RCC 7860 (cell line): ENCODE data around the gene RAB5A.
"Not testable (repeated sequence)": the region's sequence is repeated elsewhere in the genome, so short reads cannot be mapped to it uniquely, and the experiment has no call there.

Source experiments
- DNase-seq: peaks from one replicate; pipeline ENCODE4 v3.0.0-alpha.2; 2015; ENCODE audit warnings: low spot score
- FAIRE-seq: peaks from 2 replicates; lab custom pipeline; 2012; peaks lifted over from hg19 to GRCh38; lab: Jason Lieb, UNC

RAB5A gene

GRCh38 chr3:19946832-19947548, at the start of gene RAB5A:
TSS of gene RAB5A (plus strand) at chr3:19947097. CDS start at chr3:19950899, 3,802 bp downstream.
- FAIRE-seq (peak; percentile 88), DNase-seq (peak; percentile 94)

DNA sequence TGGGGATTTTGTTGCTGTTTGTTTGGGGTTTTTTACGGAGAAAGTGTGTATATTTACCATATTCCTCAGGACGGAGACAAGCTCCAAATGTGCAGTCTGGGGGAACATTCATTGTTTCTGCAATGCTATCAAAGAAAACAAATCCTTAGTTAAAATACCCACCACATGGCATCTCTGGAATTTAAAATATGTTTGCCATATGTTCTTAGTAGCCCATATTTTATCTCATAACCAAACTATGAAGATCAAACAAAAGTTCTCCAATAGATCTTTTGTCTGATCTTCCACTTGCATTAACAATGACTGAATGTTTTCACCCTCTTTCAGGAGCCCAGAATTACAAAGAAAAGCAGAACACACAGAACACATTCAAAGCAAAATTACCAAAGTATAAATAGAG, 48.2 kb upstream of the RAB5A start:
- DNase-seq (no peak), FAIRE-seq (no peak)

- DNase-seq (no peak), FAIRE-seq (no peak)
These were observed 47.6 kb upstream of the RAB5A start for GRCh38 chr3:19899264-19899663.

DNA sequence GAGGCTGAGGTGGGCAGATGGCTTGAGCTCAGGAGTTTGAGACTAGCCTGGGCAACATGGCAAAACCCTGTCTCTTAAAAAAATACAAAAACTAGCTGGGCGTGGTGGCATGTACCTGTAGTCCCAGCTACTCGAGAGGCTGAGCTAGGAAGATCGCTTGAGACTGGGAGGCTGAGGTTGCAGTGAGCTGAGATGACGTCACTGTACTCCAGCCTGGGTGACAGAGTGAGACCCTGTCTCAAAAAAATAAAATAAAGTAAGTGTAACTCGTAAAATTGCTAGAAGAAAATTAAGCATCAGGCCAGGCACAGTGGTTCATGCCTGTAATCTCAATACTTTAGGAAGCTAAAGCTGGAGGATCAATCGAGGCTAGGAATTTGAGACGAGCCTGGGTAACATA, 47.1 kb upstream of the RAB5A start:
- not testable (repeated sequence) for FAIRE-seq, DNase-seq

DNA sequence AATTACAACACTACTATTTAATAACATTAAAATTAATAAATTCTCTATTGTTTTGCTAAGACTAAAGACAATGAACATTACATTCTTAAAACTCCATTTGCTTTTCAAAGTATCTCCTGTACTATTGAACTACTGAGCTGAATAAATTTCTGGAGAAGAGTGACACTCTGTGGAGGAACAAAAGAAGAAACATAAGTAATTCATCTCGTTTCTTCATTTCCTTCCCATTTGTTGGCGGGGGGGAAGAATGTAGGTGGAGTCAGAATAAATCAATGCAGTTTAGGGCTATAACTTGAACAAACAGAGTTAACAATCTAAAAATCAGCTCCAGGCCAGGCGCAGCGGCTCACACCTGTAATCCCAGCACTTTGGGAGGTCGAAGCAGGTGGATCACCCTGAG, 45.6 kb upstream of the RAB5A start:
- DNase-seq (no peak), FAIRE-seq (no peak)

GRCh38 chr3:19901918-19902317, 45.0 kb upstream of the RAB5A start:
- no peak for DNase-seq
- no peak for FAIRE-seq

GRCh38 chr3:19903649-19904048, 43.2 kb upstream of the RAB5A start:
- DNase-seq, result no peak
- no peak for FAIRE-seq

DNA sequence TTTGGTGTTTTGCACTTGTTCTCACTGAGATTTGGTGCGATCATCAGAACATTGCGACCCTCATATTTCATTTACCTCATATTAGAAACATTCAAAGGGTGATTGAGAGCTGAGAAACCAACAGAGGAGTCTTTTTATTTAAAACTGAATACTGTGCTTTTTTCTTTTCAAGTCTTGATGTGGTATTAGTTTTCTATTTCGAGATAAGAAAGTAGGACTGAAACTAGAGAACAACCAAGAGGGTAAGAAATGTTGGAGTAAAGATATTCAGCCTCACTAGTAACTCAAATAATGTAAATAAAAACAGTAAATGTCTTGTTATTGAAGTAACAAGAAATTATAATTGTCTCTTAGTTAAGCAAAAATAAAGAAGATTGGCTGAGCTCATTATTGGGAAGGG, 39.4 kb upstream of the RAB5A start:
- DNase-seq (no peak), FAIRE-seq (no peak)

GRCh38 chr3:19911452-19911851, 35.4 kb upstream of the RAB5A start:
- FAIRE-seq (no peak), DNase-seq (no peak)

- FAIRE-seq, result no peak
These were observed 29.7 kb upstream of the RAB5A start for GRCh38 chr3:19917167-19917566.

GRCh38 chr3:19920401-19921080, 26.4 kb upstream of the RAB5A start:
- FAIRE-seq, result peak; percentile 91

More at GRCh38 chr3:19917167-19917566, 29.7 kb upstream of the RAB5A start:
- no peak for DNase-seq

GRCh38 chr3:19931180-19931692, 15.7 kb upstream of the RAB5A start:
- FAIRE-seq (no peak), DNase-seq (no peak)

More at GRCh38 chr3:19920401-19921080, 26.4 kb upstream of the RAB5A start:
- DNase-seq, result peak; percentile 74

DNA sequence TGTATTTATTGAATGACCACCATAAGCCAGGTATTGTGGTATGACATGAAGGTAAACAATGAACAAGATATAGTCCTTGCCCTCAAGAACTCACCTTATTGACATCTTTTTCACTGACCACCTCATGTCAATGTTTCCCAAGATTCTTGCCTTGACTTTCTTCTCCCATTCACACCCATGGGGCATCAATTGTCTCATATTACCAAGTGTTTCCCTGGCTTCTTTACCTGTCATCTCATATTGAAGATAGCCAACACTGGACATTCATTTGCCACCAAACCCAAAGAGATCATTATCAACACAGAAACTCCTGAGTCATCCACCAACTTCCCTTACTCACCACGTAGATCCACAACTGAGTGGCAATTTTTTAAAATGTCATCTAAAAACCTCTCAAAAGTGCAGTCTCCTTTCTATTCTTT, 15.1 kb upstream of the RAB5A start:
- DNase-seq (peak; percentile 67), FAIRE-seq (peak; percentile 83)

GRCh38 chr3:19932422-19932821, 14.5 kb upstream of the RAB5A start:
- no peak for FAIRE-seq
- DNase-seq, result no peak

DNA sequence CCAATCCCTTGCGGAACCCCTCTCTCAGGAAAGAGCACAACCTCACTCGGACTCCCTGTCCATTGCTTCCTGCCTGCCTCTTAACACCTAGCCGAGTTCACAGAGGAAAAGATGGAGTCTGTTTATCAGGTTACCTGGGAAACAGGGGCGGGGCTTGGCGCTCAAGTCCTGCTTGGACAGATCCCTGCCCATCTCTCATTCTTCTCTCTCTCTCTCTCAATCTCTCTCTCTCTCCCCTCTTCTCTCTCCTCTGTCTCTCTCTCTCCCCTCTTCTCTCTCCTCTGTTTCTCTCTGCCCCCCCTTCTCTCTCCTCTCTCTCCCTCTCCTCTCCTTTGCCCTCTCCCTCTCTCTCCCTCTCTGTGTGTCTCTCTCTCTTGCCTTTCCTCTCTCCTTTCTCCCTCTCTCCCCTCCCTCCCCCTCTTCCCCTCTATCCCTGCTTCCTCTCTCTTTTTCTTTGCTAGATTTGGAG, 12.8 kb upstream of the RAB5A start, which contains the start of gene EFHB:
Gene EFHB, minus strand, starts transcription at position 120 of the 469 bp plus-strand sequence. CDS start 199 bp downstream, outside the sequence.
- DNase-seq, result no peak
- FAIRE-seq, result no peak

- DNase-seq (peak; percentile 90), FAIRE-seq (peak; percentile 85)
These were observed 9.2 kb upstream of the RAB5A start for GRCh38 chr3:19937459-19938294.

DNA sequence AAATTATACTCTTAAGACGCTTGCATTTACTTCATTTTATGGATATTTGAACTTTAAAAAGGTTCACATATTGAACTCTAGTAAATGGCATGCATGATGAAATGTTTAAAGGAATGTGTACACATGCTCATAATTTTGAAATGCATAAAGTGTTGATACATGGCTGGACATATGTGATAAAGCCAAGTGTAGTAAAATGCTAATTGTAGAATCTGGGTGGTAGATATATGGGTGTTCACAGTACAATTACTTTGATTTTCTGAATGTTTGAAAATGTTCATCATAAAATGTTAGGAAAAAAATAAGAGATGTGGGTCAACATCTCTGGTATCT, 8.6 kb upstream of the RAB5A start:
- DNase-seq (no peak), FAIRE-seq (no peak)

GRCh38 chr3:19940643-19941042, 6.3 kb upstream of the RAB5A start:
- DNase-seq, result no peak
- no peak for FAIRE-seq

DNA sequence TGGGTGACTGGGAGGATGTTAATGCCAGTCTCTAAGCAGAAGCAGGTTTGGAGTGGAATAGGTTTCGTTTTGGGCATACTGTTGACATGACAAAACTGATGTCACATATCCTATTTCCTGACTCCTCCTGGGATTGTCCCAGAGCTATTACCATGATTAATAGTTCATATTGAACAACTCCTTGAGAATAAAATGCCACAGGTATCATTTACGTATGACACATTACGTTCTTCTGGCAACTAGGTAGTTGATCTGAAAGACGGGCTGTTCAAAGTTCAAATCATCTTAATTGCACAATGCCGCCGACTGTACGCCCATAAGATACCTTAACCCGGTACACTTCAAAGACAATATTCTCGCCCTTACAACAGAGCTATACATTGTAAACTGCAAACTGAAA, 1.4 kb upstream of the RAB5A start:
- DNase-seq, result peak; percentile 37
- FAIRE-seq, result no peak

GRCh38 chr3:19945969-19946831, 697 bp upstream of the RAB5A start:
- DNase-seq, result no peak
- no peak for FAIRE-seq
